Peyer's patch (tissue), 4 donors: ENCODE data around the gene CDH26.

Source experiments
- POLR2A ChIP-seq, 2 donors: fragments of 450-650 bp; IDR thresholded peaks; one replicate each; pipeline ENCODE4 v1.5.1; 2017; ENCODE audit warnings: antibody characterized with exemption in 2 of 2, mild to moderate bottlenecking in 2 of 2, moderate library complexity in 2 of 2
- TF ChIP-seq, protein P1 (sequence below), 6 experiments: fragments of 450-650 bp in 4 of 6; fragments of 200-600 bp in 2 of 6; sonication (generic) in 1 of 6; IDR thresholded peaks; one replicate each; pipeline ENCODE4 v1.5.1; 2017 to 2019; ENCODE audit warnings: antibody characterized with exemption in 6 of 6, mild to moderate bottlenecking in 3 of 6, moderate library complexity in 1 of 6

DNA sequence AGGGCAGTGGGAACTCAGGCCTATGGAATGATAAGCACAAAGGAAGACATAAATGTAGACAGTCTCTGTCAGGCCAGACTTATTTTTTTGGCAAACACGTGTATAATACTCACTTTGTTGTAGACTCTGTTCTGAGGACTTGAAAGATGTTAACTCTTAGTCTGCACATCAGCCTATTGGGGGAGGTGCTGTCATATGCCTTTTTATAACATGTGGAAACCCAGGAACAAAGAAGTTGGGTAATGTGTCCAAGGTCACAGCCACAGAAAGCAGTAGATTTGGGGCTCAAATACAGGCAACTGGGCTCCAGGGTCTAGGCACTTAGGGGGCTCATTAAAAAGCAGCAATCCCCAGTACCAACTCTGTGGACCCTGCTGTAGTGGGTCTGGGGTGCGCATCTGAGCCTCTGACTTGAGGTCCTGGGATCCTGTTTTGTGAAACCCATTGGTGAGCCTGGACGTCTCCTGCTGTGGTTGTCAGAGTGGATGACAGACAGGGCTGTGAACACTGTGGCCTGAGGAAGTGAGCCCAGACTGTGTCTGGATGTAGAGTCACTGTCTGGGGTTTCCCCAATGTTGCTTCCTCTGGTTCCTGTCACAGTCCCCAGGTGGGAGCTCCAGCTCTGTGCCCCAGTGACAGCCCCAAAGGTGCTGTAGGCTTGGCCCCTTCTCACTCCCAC lies 50.0 kb downstream of the CDH26 start:
- TF ChIP-seq, protein P1, sequence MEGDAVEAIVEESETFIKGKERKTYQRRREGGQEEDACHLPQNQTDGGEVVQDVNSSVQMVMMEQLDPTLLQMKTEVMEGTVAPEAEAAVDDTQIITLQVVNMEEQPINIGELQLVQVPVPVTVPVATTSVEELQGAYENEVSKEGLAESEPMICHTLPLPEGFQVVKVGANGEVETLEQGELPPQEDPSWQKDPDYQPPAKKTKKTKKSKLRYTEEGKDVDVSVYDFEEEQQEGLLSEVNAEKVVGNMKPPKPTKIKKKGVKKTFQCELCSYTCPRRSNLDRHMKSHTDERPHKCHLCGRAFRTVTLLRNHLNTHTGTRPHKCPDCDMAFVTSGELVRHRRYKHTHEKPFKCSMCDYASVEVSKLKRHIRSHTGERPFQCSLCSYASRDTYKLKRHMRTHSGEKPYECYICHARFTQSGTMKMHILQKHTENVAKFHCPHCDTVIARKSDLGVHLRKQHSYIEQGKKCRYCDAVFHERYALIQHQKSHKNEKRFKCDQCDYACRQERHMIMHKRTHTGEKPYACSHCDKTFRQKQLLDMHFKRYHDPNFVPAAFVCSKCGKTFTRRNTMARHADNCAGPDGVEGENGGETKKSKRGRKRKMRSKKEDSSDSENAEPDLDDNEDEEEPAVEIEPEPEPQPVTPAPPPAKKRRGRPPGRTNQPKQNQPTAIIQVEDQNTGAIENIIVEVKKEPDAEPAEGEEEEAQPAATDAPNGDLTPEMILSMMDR (IDR thresholded peaks at IDR 0.05), result no peak
- no peak for TF ChIP-seq POLR2A (IDR thresholded peaks at IDR 0.05)
